HepG2 (cell line): ENCODE results near the gene OR2L8. TPM values are rescaled to one million over a fixed set of nuclear protein-coding genes. Genes with fewer than 3 reads are reported as not detected.

ENCODE experiments used
- ATAC-seq: fragments of 200-7000 bp; cut with Tn5 transposase; 3 replicates; pipeline ENCODE4 v1.9.1; 2020; ENCODE audit warnings: mild to moderate bottlenecking, moderate library complexity
- BruUV-seq: library from RNA; stranded (reverse); fragments of 400-500 nt; replicated peaks from 2 replicates; lab custom pipeline; 2021; lab: Mats Ljungman, UMichigan
- CTCF ChIA-PET: fragments of 300-600 bp; formaldehyde crosslinking; extraction: SDS; loops from one replicate; lab custom pipeline; 2021; ENCODE audit warnings: low total read pairs, inconsistent platforms, low intra/inter-chr PET ratio; lab: Yijun Ruan, JAX
- POLR2A ChIA-PET: fragments of 350-600 bp; sonication (Branson Sonifier 250); formaldehyde crosslinking; loops from one replicate; lab custom pipeline; 2020; ENCODE audit warnings: antibody characterized with exemption, inconsistent platforms; lab: Yijun Ruan, JAX
- DNase-seq: peaks from one replicate; pipeline ENCODE4 v3.0.0-alpha.2; 2015; ENCODE audit warnings: low spot score
- FAIRE-seq: peaks from 3 replicates; lab custom pipeline; 2011; peaks lifted over from hg19 to GRCh38; lab: Jason Lieb, UNC
- H2AFZ ChIP-seq: one replicate; pipeline ENCODE4 v1.6.1; 2011; ENCODE audit warnings: low read length, inconsistent platforms
- H3K27ac ChIP-seq: fragments of 300-600 bp; 3 replicates; pipeline ENCODE4 v1.8.0; 2011; ENCODE audit warnings: mixed run types, mild to moderate bottlenecking, mixed read lengths, low read length, inconsistent platforms; ENCODE audit not compliant: insufficient read depth; ENCODE audit errors: extremely low read length
- H3K27me3 ChIP-seq, 2 experiments: fragments of 200-600 bp in 1 of 2; 2 replicates in 1 of 2; 3 replicates in 1 of 2; pipeline versions ENCODE4 v1.6.0 to v1.8.0; 2011; ENCODE audit warnings: low read length in 2 of 2, mild to moderate bottlenecking in 2 of 2, moderate library complexity in 2 of 2, inconsistent platforms in 1 of 2; ENCODE audit not compliant: insufficient read depth in 2 of 2, control insufficient read depth in 1 of 2
- H3K36me3 ChIP-seq, 2 experiments: fragments of 200-600 bp in 1 of 2; replicated peaks in 1 of 2; 2 replicates in 1 of 2; 3 replicates in 1 of 2; pipeline versions ENCODE4 v1.5.1 to v1.8.0; 2011; ENCODE audit warnings: low read length in 2 of 2, inconsistent platforms in 1 of 2; ENCODE audit not compliant: insufficient read depth in 2 of 2, control insufficient read depth in 1 of 2
- H3K4me1 ChIP-seq: 2 replicates; pipeline ENCODE4 v1.5.1; 2012; ENCODE audit warnings: low read length, inconsistent platforms; ENCODE audit not compliant: insufficient read depth
- H3K4me2 ChIP-seq: 2 replicates; pipeline ENCODE4 v1.6.0; 2011; ENCODE audit warnings: low read depth, low read length, inconsistent platforms
- H3K4me3 ChIP-seq, 3 experiments: fragments of 200-600 bp in 1 of 3; sonication (generic), shearing (Covaris generic) in 1 of 3; replicated peaks in 1 of 3; 2 replicates each; pipeline ENCODE4 v1.5.1; 2011 to 2016; ENCODE audit warnings: low read length in 3 of 3, inconsistent platforms in 2 of 3, low read depth in 2 of 3, mild to moderate bottlenecking in 2 of 3, control low read depth in 1 of 3, mixed read lengths in 1 of 3; ENCODE audit not compliant: insufficient read depth in 1 of 3
- H3K79me2 ChIP-seq: one replicate; pipeline ENCODE4 v1.6.1; 2011; ENCODE audit warnings: low read length, inconsistent platforms; ENCODE audit not compliant: insufficient read depth
- H3K9ac ChIP-seq: 2 replicates; pipeline ENCODE4 v1.6.0; 2011; ENCODE audit warnings: mild to moderate bottlenecking, low read depth, low read length, inconsistent platforms; ENCODE audit not compliant: insufficient read depth
- H3K9me3 ChIP-seq: 2 replicates; pipeline ENCODE4 v1.5.1; 2012; ENCODE audit warnings: mild to moderate bottlenecking, low read length
- H4K20me1 ChIP-seq: 2 replicates; pipeline ENCODE4 v1.6.0; 2011; ENCODE audit warnings: inconsistent platforms, mild to moderate bottlenecking, low read length, moderate library complexity; ENCODE audit not compliant: insufficient read depth
- CC2D1A ChIP-seq: sonication (generic); formaldehyde crosslinking; IDR thresholded peaks from 2 replicates; pipeline ENCODE4 v1.8.1; 2023; ENCODE audit warnings: mild to moderate bottlenecking, missing genetic modification reagents
- HNRNPLL ChIP-seq: fragments of 200-400 bp; formaldehyde crosslinking; IDR thresholded peaks from 2 replicates; pipeline ENCODE4 v1.6.1; 2017; ENCODE audit warnings: mild to moderate bottlenecking, low read depth, low read length; ENCODE audit not compliant: poor library complexity, severe bottlenecking
- RBM39 ChIP-seq: fragments of 200-400 bp; formaldehyde crosslinking; IDR thresholded peaks from one replicate; pipeline ENCODE4 v1.6.1; 2018; ENCODE audit warnings: antibody characterized with exemption, mild to moderate bottlenecking, low read depth, low read length; ENCODE audit not compliant: poor library complexity, severe bottlenecking
- SETDB1 ChIP-seq: sonication (generic); formaldehyde crosslinking; IDR thresholded peaks from 2 replicates; pipeline ENCODE4 v1.5.1; 2020; ENCODE audit warnings: missing genetic modification reagents, mild to moderate bottlenecking, borderline replicate concordance
- SMAD9 ChIP-seq: sonication (generic); formaldehyde crosslinking; IDR thresholded peaks from 2 replicates; pipeline ENCODE4 v1.5.1; 2020; ENCODE audit warnings: mild to moderate bottlenecking, missing genetic modification reagents
- SMYD3 ChIP-seq: sonication (generic); formaldehyde crosslinking; IDR thresholded peaks from 2 replicates; pipeline ENCODE4 v1.8.1; 2023; ENCODE audit warnings: mild to moderate bottlenecking, missing genetic modification reagents
- TEAD3 ChIP-seq: optimal IDR thresholded peaks from 2 replicates; pipeline ENCODE3; 2016; ENCODE audit warnings: borderline replicate concordance
- ZBTB7A ChIP-seq: sonication (generic); formaldehyde crosslinking; IDR thresholded peaks from 2 replicates; pipeline ENCODE4 v1.8.0; 2022; ENCODE audit warnings: mild to moderate bottlenecking, missing genetic modification reagents
- ZNF263 ChIP-seq: sonication (generic); formaldehyde crosslinking; IDR thresholded peaks from 2 replicates; pipeline ENCODE4 v1.4.0; 2020; ENCODE audit warnings: missing genetic modification reagents
- ZNF335 ChIP-seq: sonication (generic); formaldehyde crosslinking; IDR thresholded peaks from 2 replicates; pipeline ENCODE4 v1.4.0; 2020; ENCODE audit warnings: missing genetic modification reagents
- ZNF678 ChIP-seq: sonication (generic); formaldehyde crosslinking; IDR thresholded peaks from 2 replicates; pipeline ENCODE4 v1.4.0; 2020; ENCODE audit warnings: mild to moderate bottlenecking, missing genetic modification reagents
- ZNF720 ChIP-seq: sonication (generic); formaldehyde crosslinking; IDR thresholded peaks from 2 replicates; pipeline ENCODE4 v1.4.0; 2020; ENCODE audit warnings: missing genetic modification reagents
- ZNF737 ChIP-seq: sonication (generic); formaldehyde crosslinking; IDR thresholded peaks from 2 replicates; pipeline ENCODE4 v1.5.0; 2020; ENCODE audit warnings: missing genetic modification reagents, mild to moderate bottlenecking, borderline replicate concordance
- WGBS: methylation state at CpG from one replicate; pipeline ENCODE4 v1.1.6; 2017; ENCODE audit warnings: low lambda C conversion rate; 5-methylcytosine and 5-hydroxymethylcytosine counted together
- in situ Hi-C: cut with HindIII; loops from 2 replicates; pipeline ENCODE4 v1.10.0; 2017; ENCODE audit warnings: low pct_unique_long_range_greater_than_20kb; ENCODE audit not compliant: extremely low pct_ligation_motif_present
- intact Hi-C: fragments of 100-400 bp; cut with micrococcal nuclease; formaldehyde crosslinking; loops from one replicate; pipeline ENCODE4 v1.10.0; 2022; ENCODE audit not compliant: unreplicated experiment
- polyA plus RNA-seq, 8 experiments: library from polyadenylated mRNA; depleted of rRNA in 3 of 8; stranded (reverse) in 7 of 8; unstranded in 1 of 8; fragments of >200 nt; fragmentation: Illumina TruSeq in 4 of 8; extraction: Trizol in 4 of 8; gene quantifications; 2 replicates each; pipeline versions ENCODE4 v1.2.1 to v1.2.3, GENCODE V29; 2011 to 2016; ENCODE audit warnings: low read depth in 4 of 8, missing spikeins in 1 of 8, mixed read lengths in 1 of 8; ENCODE audit not compliant: insufficient read depth in 1 of 8
- total RNA-seq, 5 experiments: library from RNA; depleted of rRNA; stranded (reverse); fragments of >200 nt; fragmentation: Illumina TruSeq; extraction: Trizol; gene quantifications; 2 replicates each; pipeline ENCODE4 v1.2.3, GENCODE V29; 2016; ENCODE audit warnings: low read depth in 1 of 5
- TF ChIP-seq, protein P1 (sequence below): IDR thresholded peaks from 2 replicates; pipeline ENCODE4 v1.6.1; 2018; ENCODE audit warnings: missing genetic modification reagents
- TF ChIP-seq, protein P2 (sequence below): sonication (generic); formaldehyde crosslinking; IDR thresholded peaks from 2 replicates; pipeline ENCODE4 v1.8.0; 2022; ENCODE audit warnings: missing genetic modification reagents, mild to moderate bottlenecking, moderate library complexity, borderline replicate concordance
- TF ChIP-seq, protein P3 (sequence below): sonication (generic); formaldehyde crosslinking; IDR thresholded peaks from 2 replicates; pipeline ENCODE4 v1.4.0; 2020; ENCODE audit warnings: mild to moderate bottlenecking, missing genetic modification reagents
- TF ChIP-seq, protein P4 (sequence below): sonication (generic); formaldehyde crosslinking; conservative IDR thresholded peaks from 2 replicates; pipeline ENCODE4 v1.4.0; 2020; ENCODE audit warnings: missing genetic modification reagents
- TF ChIP-seq, protein P5 (sequence below): sonication (generic); formaldehyde crosslinking; IDR thresholded peaks from 2 replicates; pipeline ENCODE4 v1.4.0; 2020; ENCODE audit warnings: missing genetic modification reagents

Gene OR2L8
- total and polyA plus RNA-seq, 2 of the 13 experiments (the other 11 are each of a cell fraction or from before 2014, with no cell fraction given), result not detected

DNA sequence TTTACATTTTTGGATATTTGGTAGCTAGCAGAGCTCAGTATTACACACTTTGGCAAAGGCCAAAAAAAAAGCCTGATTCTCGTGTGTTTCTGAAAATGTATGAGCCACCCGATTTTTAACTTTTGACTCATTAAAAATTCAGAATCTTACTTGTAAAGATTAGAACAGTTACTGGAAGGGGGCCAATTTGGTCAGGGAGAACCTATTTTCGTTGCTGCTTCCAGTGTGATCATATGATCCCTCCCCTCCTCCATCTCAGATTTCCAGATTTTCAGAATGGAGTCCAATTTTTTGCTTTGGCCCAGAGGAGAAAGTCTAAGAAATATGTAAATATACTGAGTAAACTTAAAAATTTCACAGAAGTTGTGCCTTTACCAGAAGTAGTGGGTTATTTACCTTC lies 13.1 kb downstream of the OR2L8 start:
- Histone ChIP-seq H3K4me1 (no peaks in the 10 kb centered on the region), H3K79me2 (no peaks in the 10 kb centered on the region), H4K20me1 (no peaks in the 10 kb centered on the region), H2AFZ (no peak overlapping the region), H3K36me3 (no peaks in the 10 kb centered on the region), H3K4me3 (no peak overlapping the region), H3K4me2 (no peak overlapping the region), H3K9me3 (peaks cover 45% of the 10 kb centered on the region), H3K27ac (no peak overlapping the region), H3K27me3 (no peaks in the 10 kb centered on the region), H3K9ac (no peak overlapping the region)
- no peak for FAIRE-seq
- ChIA-PET POLR2A (no interaction called here), CTCF (no interaction called here)
- no TSS peak for BruUV-seq
- WGBS, result 1% methylated on average over 3 of the region's 3 CpGs
- intact Hi-C loops (no loop called here), in situ Hi-C loops (no loop called here)
- no peak for DNase-seq
- no peak for ATAC-seq
- TF ChIP-seq ZNF720 (CRISPR knock-in tag), result no peak
- TF ChIP-seq, protein P1, sequence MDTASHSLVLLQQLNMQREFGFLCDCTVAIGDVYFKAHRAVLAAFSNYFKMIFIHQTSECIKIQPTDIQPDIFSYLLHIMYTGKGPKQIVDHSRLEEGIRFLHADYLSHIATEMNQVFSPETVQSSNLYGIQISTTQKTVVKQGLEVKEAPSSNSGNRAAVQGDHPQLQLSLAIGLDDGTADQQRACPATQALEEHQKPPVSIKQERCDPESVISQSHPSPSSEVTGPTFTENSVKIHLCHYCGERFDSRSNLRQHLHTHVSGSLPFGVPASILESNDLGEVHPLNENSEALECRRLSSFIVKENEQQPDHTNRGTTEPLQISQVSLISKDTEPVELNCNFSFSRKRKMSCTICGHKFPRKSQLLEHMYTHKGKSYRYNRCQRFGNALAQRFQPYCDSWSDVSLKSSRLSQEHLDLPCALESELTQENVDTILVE (CRISPR knock-in tag), result no peak
- no peak for TF ChIP-seq ZNF335 (CRISPR knock-in tag)
- no peak for TF ChIP-seq SMAD9 (CRISPR knock-in tag)
- no peak for TF ChIP-seq CC2D1A (CRISPR knock-in tag)
- TF ChIP-seq TEAD3, result no peak
- TF ChIP-seq, protein P2, sequence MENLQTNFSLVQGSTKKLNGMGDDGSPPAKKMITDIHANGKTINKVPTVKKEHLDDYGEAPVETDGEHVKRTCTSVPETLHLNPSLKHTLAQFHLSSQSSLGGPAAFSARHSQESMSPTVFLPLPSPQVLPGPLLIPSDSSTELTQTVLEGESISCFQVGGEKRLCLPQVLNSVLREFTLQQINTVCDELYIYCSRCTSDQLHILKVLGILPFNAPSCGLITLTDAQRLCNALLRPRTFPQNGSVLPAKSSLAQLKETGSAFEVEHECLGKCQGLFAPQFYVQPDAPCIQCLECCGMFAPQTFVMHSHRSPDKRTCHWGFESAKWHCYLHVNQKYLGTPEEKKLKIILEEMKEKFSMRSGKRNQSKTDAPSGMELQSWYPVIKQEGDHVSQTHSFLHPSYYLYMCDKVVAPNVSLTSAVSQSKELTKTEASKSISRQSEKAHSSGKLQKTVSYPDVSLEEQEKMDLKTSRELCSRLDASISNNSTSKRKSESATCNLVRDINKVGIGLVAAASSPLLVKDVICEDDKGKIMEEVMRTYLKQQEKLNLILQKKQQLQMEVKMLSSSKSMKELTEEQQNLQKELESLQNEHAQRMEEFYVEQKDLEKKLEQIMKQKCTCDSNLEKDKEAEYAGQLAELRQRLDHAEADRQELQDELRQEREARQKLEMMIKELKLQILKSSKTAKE (CRISPR knock-in tag), result no peak
- TF ChIP-seq, protein P3, sequence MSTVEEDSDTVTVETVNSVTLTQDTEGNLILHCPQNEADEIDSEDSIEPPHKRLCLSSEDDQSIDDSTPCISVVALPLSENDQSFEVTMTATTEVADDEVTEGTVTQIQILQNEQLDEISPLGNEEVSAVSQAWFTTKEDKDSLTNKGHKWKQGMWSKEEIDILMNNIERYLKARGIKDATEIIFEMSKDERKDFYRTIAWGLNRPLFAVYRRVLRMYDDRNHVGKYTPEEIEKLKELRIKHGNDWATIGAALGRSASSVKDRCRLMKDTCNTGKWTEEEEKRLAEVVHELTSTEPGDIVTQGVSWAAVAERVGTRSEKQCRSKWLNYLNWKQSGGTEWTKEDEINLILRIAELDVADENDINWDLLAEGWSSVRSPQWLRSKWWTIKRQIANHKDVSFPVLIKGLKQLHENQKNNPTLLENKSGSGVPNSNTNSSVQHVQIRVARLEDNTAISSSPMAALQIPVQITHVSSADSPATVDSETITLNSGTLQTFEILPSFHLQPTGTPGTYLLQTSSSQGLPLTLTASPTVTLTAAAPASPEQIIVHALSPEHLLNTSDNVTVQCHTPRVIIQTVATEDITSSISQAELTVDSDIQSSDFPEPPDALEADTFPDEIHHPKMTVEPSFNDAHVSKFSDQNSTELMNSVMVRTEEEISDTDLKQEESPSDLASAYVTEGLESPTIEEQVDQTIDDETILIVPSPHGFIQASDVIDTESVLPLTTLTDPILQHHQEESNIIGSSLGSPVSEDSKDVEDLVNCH (CRISPR knock-in tag), result no peak
- TF ChIP-seq ZNF737 (CRISPR knock-in tag), result no peak
- TF ChIP-seq ZNF263 (CRISPR knock-in tag), result no peak
- TF ChIP-seq, protein P4, sequence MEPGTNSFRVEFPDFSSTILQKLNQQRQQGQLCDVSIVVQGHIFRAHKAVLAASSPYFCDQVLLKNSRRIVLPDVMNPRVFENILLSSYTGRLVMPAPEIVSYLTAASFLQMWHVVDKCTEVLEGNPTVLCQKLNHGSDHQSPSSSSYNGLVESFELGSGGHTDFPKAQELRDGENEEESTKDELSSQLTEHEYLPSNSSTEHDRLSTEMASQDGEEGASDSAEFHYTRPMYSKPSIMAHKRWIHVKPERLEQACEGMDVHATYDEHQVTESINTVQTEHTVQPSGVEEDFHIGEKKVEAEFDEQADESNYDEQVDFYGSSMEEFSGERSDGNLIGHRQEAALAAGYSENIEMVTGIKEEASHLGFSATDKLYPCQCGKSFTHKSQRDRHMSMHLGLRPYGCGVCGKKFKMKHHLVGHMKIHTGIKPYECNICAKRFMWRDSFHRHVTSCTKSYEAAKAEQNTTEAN (CRISPR knock-in tag), result no peak
- no peak for TF ChIP-seq HNRNPLL
- TF ChIP-seq SMYD3 (CRISPR knock-in tag), result no peak
- no peak for TF ChIP-seq SETDB1 (CRISPR knock-in tag)
- TF ChIP-seq, protein P5, sequence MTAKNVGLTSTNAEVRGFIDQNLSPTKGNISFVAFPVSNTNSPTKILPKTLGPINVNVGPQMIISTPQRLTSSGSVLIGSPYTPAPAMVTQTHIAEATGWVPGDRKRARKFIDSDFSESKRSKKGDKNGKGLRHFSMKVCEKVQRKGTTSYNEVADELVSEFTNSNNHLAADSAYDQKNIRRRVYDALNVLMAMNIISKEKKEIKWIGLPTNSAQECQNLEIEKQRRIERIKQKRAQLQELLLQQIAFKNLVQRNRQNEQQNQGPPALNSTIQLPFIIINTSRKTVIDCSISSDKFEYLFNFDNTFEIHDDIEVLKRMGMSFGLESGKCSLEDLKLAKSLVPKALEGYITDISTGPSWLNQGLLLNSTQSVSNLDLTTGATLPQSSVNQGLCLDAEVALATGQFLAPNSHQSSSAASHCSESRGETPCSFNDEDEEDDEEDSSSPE (CRISPR knock-in tag), result no peak
- TF ChIP-seq ZNF678 (CRISPR knock-in tag), result no peak
- no peak for TF ChIP-seq ZBTB7A (CRISPR knock-in tag)
- TF ChIP-seq RBM39, result no peak
